ENCODE data around the gene ASAP3.

Gene ASAP3

DNA sequence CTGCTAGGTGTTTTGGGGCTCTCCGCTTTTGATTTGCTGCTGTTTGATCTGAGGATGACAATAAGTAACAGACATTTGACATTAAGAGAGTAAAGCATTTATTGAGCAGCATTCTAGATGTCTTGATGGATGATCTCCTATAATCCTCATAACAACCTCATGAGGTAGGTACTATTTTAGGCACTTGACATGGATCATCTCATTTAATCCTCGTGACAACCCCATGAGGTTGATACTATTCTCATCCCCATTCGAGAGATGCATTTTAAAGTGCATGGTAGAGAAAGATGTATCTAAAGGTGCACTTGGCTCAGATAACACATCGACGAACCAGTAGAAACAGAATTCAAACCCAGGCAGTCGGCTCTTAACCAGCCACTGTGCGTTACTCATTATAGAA is 86.1 kb downstream of the ASAP3 start:
- TF ChIP-seq, protein P1, sequence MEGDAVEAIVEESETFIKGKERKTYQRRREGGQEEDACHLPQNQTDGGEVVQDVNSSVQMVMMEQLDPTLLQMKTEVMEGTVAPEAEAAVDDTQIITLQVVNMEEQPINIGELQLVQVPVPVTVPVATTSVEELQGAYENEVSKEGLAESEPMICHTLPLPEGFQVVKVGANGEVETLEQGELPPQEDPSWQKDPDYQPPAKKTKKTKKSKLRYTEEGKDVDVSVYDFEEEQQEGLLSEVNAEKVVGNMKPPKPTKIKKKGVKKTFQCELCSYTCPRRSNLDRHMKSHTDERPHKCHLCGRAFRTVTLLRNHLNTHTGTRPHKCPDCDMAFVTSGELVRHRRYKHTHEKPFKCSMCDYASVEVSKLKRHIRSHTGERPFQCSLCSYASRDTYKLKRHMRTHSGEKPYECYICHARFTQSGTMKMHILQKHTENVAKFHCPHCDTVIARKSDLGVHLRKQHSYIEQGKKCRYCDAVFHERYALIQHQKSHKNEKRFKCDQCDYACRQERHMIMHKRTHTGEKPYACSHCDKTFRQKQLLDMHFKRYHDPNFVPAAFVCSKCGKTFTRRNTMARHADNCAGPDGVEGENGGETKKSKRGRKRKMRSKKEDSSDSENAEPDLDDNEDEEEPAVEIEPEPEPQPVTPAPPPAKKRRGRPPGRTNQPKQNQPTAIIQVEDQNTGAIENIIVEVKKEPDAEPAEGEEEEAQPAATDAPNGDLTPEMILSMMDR (IDR thresholded peaks at IDR 0.05; ENCODE audit: borderline replicate concordance, control extremely low read depth, extremely low read depth, insufficient read depth, missing control alignments): no peak
- in situ Hi-C loops (cut with MboI; ENCODE audit: low sequenced_read_pairs, unreplicated experiment): no loop called here
- DNase-seq (ENCODE audit: low spot score): no peak

- TF ChIP-seq, protein P1 (IDR thresholded peaks at IDR 0.05; ENCODE audit: borderline replicate concordance, control extremely low read depth, extremely low read depth, insufficient read depth, missing control alignments): no peak
- DNase-seq (ENCODE audit: low spot score): no peak
- in situ Hi-C loops (cut with MboI; ENCODE audit: low sequenced_read_pairs, unreplicated experiment): no loop called here
These were observed 87.6 kb downstream of the ASAP3 start for GRCh38 chr1:23396380-23396779.

DNA sequence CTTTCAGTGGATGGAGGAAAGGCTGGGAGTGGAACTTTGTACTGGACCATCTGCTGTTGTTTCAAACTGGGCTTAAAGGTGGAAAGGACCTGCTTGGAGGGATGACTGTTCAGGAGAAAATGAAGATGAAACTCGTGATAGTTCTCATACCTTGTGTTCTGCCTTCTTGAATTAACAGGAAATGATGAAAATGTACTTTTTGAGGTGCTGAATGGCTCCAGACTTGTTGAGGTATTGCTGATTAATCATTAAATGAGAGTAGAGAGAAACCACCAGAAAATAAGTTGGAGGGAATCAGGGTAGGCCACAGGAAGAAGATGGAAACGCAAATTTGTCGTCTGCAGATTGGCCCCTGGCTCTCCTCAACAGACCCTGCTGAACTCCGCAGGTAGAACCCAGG is 88.1 kb downstream of the ASAP3 start:
- TF ChIP-seq, protein P1 (IDR thresholded peaks at IDR 0.05; ENCODE audit: borderline replicate concordance, control extremely low read depth, extremely low read depth, insufficient read depth, missing control alignments): no peak
- no peak for DNase-seq (ENCODE audit: low spot score)
- in situ Hi-C loops (cut with MboI; ENCODE audit: low sequenced_read_pairs, unreplicated experiment): no loop called here

- no peak for DNase-seq (ENCODE audit: low spot score)
These were observed 88.7 kb downstream of the ASAP3 start for GRCh38 chr1:23395154-23395724.

DNA sequence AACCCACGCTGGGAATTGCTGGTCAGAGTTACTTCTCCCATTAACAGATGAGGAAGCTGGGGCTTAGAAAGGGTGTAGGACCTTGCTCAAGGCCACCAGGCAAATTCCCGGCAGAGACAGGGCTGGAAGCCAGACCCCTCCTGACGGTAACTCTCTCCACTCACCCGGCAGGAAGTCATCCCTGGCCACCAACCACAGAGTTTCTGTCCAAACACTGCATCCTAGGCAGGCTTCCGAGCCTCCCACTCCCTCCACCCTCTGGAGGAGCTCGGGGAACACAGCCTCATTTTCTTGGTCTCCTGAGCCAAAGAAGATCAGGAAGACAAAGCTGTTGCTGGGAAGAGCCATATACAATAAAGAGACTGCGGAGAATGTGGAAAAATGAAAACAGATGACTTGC is 89.3 kb downstream of the ASAP3 start:
- TF ChIP-seq, protein P1 (IDR thresholded peaks at IDR 0.05; ENCODE audit: borderline replicate concordance, control extremely low read depth, extremely low read depth, insufficient read depth, missing control alignments): no peak
- in situ Hi-C loops (cut with MboI; ENCODE audit: low sequenced_read_pairs, unreplicated experiment): no loop called here
- DNase-seq (ENCODE audit: low spot score): no peak

More at GRCh38 chr1:23395154-23395724, 88.7 kb downstream of the ASAP3 start:
- TF ChIP-seq, protein P1 (IDR thresholded peaks at IDR 0.05; ENCODE audit: borderline replicate concordance, control extremely low read depth, extremely low read depth, insufficient read depth, missing control alignments): no peak
- in situ Hi-C loops (cut with MboI; ENCODE audit: low sequenced_read_pairs, unreplicated experiment): no loop called here

DNA sequence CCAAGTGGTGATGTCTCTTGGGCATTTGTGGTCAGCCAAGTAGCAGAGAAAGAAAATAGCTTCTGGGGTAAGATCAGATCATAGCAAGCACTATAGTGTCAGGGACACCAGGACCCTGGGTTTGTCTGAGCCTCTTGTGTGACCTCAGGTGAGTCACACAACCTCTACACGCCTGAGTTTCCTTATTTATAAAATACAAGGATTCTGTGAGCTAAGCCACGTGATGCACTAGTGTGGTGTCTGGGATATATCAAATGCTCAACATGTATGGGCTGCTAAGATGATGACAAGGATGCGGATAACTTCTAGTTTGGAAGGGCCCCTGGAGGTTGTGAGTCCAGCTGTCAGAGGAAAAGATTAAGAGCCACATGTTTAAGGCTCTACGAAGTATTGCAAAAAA is 89.8 kb downstream of the ASAP3 start:
- TF ChIP-seq, protein P1 (IDR thresholded peaks at IDR 0.05; ENCODE audit: borderline replicate concordance, control extremely low read depth, extremely low read depth, insufficient read depth, missing control alignments): no peak
- no peak for DNase-seq (ENCODE audit: low spot score)
- in situ Hi-C loops (cut with MboI; ENCODE audit: low sequenced_read_pairs, unreplicated experiment): no loop called here
